ENCODE data around the gene STRA6. TPM values are rescaled to one million over a fixed set of nuclear protein-coding genes. Genes with fewer than 3 reads are reported as not detected.

The STRA6 gene
- total and polyA plus RNA-seq, 8 donors: 0.38 to 10.7 (median 6.5) TPM

DNA sequence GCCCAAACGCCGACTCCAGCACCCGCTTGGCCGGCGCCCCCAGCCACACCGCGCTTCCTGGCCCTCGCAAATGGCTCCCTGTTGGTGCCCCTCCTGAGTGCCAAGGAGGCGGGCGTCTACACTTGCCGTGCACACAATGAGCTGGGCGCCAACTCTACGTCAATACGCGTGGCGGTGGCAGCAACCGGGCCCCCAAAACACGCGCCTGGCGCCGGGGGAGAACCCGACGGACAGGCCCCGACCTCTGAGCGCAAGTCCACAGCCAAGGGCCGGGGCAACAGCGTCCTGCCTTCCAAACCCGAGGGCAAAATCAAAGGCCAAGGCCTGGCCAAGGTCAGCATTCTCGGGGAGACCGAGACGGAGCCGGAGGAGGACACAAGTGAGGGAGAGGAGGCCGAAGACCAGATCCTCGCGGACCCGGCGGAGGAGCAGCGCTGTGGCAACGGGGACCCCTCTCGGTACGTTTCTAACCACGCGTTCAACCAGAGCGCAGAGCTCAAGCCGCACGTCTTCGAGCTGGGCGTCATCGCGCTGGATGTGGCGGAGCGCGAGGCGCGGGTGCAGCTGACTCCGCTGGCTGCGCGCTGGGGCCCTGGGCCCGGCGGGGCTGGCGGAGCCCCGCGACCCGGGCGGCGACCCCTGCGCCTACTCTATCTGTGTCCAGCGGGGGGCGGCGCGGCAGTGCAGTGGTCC is 68.7 kb downstream of the STRA6 start:
- H3K27ac ChIP-seq: no peak overlapping the region
- no peak overlapping the region for H3K4me3 ChIP-seq
- no peaks in the 10 kb centered on the region for H3K36me3 ChIP-seq
- H3K27me3 ChIP-seq: peaks cover 84 to 100% of the 10 kb centered on the region in 2 donors
- H3K9me3 ChIP-seq: no peaks in the 10 kb centered on the region
- TF ChIP-seq, protein P1, sequence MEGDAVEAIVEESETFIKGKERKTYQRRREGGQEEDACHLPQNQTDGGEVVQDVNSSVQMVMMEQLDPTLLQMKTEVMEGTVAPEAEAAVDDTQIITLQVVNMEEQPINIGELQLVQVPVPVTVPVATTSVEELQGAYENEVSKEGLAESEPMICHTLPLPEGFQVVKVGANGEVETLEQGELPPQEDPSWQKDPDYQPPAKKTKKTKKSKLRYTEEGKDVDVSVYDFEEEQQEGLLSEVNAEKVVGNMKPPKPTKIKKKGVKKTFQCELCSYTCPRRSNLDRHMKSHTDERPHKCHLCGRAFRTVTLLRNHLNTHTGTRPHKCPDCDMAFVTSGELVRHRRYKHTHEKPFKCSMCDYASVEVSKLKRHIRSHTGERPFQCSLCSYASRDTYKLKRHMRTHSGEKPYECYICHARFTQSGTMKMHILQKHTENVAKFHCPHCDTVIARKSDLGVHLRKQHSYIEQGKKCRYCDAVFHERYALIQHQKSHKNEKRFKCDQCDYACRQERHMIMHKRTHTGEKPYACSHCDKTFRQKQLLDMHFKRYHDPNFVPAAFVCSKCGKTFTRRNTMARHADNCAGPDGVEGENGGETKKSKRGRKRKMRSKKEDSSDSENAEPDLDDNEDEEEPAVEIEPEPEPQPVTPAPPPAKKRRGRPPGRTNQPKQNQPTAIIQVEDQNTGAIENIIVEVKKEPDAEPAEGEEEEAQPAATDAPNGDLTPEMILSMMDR (IDR thresholded peaks at IDR 0.05): no peak
- ATAC-seq (no peak), DNase-seq (no peak)
- H3K4me1 ChIP-seq: peaks cover 11 to 52% of the 10 kb centered on the region in 2 donors
- intact Hi-C loops (cut with DNase I): no loop called here

DNA sequence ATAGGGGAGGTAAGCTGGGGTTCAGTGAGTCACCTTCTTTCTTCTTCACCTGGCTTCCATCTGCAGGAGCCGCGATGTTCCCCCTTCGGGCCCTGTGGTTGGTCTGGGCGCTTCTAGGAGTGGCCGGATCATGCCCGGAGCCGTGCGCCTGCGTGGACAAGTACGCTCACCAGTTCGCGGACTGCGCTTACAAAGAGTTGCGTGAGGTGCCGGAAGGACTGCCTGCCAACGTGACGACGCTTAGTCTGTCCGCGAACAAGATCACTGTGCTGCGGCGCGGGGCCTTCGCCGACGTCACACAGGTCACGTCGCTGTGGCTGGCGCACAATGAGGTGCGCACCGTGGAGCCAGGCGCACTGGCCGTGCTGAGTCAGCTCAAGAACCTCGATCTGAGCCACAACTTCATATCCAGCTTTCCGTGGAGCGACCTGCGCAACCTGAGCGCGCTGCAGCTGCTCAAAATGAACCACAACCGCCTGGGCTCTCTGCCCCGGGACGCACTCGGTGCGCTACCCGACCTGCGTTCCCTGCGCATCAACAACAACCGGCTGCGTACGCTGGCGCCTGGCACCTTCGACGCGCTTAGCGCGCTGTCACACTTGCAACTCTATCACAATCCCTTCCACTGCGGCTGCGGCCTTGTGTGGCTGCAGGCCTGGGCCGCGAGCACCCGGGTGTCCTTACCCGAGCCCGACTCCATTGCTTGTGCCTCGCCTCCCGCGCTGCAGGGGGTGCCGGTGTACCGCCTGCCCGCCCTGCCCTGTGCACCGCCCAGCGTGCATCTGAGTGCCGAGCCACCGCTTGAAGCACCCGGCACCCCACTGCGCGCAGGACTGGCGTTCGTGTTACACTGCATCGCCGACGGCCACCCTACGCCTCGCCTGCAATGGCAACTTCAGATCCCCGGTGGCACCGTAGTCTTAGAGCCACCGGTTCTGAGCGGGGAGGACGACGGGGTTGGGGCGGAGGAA is 69.6 kb downstream of the STRA6 start:
- Histone ChIP-seq H3K4me1 (peaks cover 11 to 58% of the 10 kb centered on the region in 2 donors), H3K36me3 (no peaks in the 10 kb centered on the region), H3K27ac (no peak overlapping the region), H3K9me3 (no peaks in the 10 kb centered on the region), H3K4me3 (no peak overlapping the region), H3K27me3 (peaks cover 92 to 100% of the 10 kb centered on the region in 2 donors)
- ATAC-seq (no peak), DNase-seq (no peak)
- TF ChIP-seq, protein P1 (IDR thresholded peaks at IDR 0.05): no peak
- intact Hi-C loops (cut with DNase I): no loop called here

DNA sequence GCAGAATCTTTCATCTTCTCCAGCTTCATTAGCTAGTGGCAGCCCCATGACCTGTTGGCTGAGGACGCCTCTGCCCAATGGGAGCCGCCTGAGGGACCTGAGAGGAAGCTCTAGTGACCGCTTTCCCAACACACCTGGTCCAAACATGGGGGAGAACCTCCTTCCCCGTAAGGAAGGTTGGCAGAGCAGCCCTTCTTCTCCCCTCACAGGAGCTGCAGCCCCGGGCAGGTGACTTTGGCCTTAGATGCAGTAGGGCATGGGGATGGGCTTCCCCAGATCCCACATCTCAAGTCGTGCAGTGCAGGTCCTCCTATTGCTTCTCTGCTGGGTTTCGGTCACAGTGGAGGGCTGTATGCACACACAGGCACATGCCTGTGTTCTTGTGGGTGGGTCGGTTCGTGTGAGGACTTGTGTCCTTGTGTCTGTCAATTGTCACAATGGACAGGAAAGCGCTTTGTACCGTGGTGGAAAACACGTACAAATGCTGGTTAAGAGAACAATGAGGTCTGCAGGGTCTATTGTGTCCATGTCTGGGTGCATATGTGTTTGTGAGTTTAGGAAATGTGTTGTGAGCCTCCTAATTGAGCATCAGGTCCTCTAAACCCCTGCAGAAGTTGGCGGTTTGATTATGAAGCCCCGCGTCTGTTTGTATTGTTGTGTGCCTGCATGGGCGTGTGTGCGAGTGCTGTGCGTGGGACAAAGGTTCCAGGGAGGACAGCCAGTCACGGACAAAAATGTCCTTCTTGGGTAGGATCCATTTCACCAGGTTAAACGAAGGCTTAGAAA is 70.8 kb downstream of the STRA6 start:
- TF ChIP-seq, protein P1 (IDR thresholded peaks at IDR 0.05): no peak
- DNase-seq (no peak), ATAC-seq (no peak)
- intact Hi-C loops (cut with DNase I): no loop called here
- Histone ChIP-seq H3K36me3 (no peaks in the 10 kb centered on the region), H3K9me3 (no peaks in the 10 kb centered on the region), H3K4me1 (peaks cover 11 to 63% of the 10 kb centered on the region in 2 donors), H3K4me3 (no peak overlapping the region), H3K27me3 (peaks cover 90 to 99% of the 10 kb centered on the region in 2 donors), H3K27ac (no peak overlapping the region)

DNA sequence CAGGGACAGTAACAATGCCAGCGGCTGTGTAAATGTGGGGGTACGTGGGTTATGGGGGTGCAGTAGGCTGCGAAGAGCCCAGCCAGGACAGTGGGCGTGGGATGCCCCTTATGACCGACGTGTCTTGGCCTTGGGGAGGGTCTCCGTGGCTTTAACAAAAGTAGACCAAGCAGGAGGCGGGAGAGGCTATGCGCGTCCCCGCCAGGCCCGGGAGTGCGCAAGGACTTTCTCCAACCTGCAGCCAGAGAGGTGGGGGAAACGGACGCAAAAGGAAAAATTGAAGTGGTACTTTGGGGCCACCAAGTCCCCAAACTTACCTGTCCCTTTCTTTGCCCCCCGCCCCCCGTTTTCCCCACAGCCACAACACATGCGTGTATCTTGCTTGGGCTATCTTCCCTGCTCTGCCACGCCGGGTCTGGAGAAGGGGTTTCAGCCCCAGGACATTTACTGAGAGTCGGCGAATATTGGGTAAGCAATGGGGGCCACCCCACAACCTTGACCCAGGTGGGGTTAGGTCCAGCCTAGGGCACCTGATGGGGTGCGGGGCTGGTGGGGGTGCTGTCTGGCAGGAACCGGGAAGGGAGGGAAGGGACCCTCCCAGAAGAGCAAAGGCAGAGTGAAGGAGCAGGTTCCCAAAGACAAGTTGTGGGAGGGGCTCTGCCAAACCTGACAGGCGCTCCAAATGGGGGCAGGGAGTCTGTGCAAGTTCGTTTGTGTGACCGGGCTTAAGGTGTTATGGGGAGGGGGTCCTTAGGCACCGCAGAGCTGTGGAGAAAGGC is 71.5 kb downstream of the STRA6 start:
- ATAC-seq: no peak
- intact Hi-C loops (cut with DNase I): no loop called here
- Histone ChIP-seq H3K4me3 (no peak overlapping the region), H3K27me3 (peaks cover 84 to 98% of the 10 kb centered on the region in 2 donors), H3K4me1 (peaks cover 10 to 57% of the 10 kb centered on the region in 2 donors), H3K36me3 (no peaks in the 10 kb centered on the region), H3K9me3 (no peaks in the 10 kb centered on the region), H3K27ac (no peak overlapping the region)
- DNase-seq: no peak
- TF ChIP-seq, protein P1 (IDR thresholded peaks at IDR 0.05): no peak

Data from left lung (tissue), 10 donors.